PC-9 (cell line): ENCODE measurements around the gene TMEM187.

Experiments
- EZH2 ChIP-seq: fragments of 200-600 bp; sonication (generic); IDR thresholded peaks from 2 replicates; pipeline ENCODE4 v1.8.0; 2017; ENCODE audit warnings: antibody characterized with exemption, low read depth
- TF ChIP-seq, protein P1 (sequence below): fragments of 200-600 bp; sonication (generic); conservative IDR thresholded peaks from 2 replicates; pipeline ENCODE4 v1.6.1; 2017; ENCODE audit warnings: mixed run types, antibody characterized with exemption, mild to moderate bottlenecking, moderate library complexity

DNA sequence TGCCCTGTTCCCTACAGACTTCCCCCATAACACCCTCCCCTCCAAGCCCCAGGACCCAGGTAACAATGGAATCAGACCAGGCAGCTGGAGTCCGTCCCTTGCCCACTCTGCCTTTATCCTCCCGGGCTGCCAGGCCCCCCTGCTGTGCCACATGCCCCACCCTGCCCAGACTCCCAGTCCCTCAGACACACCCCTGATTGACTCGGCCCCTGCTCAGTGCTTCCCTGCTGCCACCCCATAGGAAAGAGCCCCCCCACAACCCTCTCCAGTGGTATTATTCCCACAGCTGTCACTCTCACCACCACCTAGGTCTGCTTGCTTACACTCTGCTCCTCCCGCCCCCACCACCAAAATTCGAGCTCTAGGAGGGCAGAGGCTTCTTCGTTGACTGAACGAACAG lies 33.0 kb upstream of the TMEM187 start:
- TF ChIP-seq, protein P1, sequence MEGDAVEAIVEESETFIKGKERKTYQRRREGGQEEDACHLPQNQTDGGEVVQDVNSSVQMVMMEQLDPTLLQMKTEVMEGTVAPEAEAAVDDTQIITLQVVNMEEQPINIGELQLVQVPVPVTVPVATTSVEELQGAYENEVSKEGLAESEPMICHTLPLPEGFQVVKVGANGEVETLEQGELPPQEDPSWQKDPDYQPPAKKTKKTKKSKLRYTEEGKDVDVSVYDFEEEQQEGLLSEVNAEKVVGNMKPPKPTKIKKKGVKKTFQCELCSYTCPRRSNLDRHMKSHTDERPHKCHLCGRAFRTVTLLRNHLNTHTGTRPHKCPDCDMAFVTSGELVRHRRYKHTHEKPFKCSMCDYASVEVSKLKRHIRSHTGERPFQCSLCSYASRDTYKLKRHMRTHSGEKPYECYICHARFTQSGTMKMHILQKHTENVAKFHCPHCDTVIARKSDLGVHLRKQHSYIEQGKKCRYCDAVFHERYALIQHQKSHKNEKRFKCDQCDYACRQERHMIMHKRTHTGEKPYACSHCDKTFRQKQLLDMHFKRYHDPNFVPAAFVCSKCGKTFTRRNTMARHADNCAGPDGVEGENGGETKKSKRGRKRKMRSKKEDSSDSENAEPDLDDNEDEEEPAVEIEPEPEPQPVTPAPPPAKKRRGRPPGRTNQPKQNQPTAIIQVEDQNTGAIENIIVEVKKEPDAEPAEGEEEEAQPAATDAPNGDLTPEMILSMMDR = no peak
- TF ChIP-seq EZH2 = no peak
